Endodermal cell (in vitro differentiated cells): Measurements from ENCODE around the gene UCHL5. TPM values are rescaled to one million over a fixed set of nuclear protein-coding genes. Genes with fewer than 3 reads are reported as not detected.
"Not testable (repeated sequence)": the region's sequence is repeated elsewhere in the genome, so short reads cannot be mapped to it uniquely, and the experiment has no call there.

ENCODE experiments used
- DNase-seq: peaks from one replicate; pipeline ENCODE4 v3.0.0-alpha.2; 2017
- H3K27ac ChIP-seq: 2 replicates; pipeline ENCODE4 v1.5.1; 2013; ENCODE audit warnings: mild to moderate bottlenecking, low read depth, low read length, moderate library complexity
- H3K27me3 ChIP-seq: 2 replicates; pipeline ENCODE4 v1.6.1; 2013; ENCODE audit warnings: mild to moderate bottlenecking, low read length, moderate library complexity; ENCODE audit not compliant: insufficient read depth, control insufficient read depth, poor library complexity, severe bottlenecking
- H3K36me3 ChIP-seq: 2 replicates; pipeline ENCODE4 v1.7.0; 2013; ENCODE audit warnings: mild to moderate bottlenecking, low read length, moderate library complexity; ENCODE audit not compliant: control insufficient read depth, insufficient read depth
- H3K4me1 ChIP-seq: one replicate; pipeline ENCODE4 v1.7.0; 2013; ENCODE audit warnings: low read length; ENCODE audit not compliant: control insufficient read depth, insufficient read depth
- H3K4me3 ChIP-seq: 2 replicates; pipeline ENCODE4 v1.5.1; 2013; ENCODE audit warnings: mild to moderate bottlenecking, low read length, moderate library complexity
- H3K9ac ChIP-seq: 2 replicates; pipeline ENCODE4 v1.6.1; 2013; ENCODE audit warnings: mild to moderate bottlenecking, low read length, moderate library complexity; ENCODE audit not compliant: poor library complexity, severe bottlenecking; ENCODE audit errors: extremely low read depth
- H3K9me3 ChIP-seq: 2 replicates; pipeline ENCODE4 v1.6.1; 2013; ENCODE audit warnings: mild to moderate bottlenecking, low read length, moderate library complexity; ENCODE audit not compliant: control insufficient read depth
- H3K27ac Mint-ChIP-seq: 2 replicates; pipeline ENCODE4 v1.8.0; 2020; ENCODE audit warnings: mixed read lengths
- H3K27me3 Mint-ChIP-seq: 2 replicates; pipeline ENCODE4 v1.8.0; 2021; ENCODE audit warnings: mild to moderate bottlenecking, mixed read lengths; ENCODE audit not compliant: insufficient read depth
- H3K36me3 Mint-ChIP-seq: 2 replicates; pipeline ENCODE4 v1.8.0; 2020; ENCODE audit warnings: low read depth, mixed read lengths
- H3K4me1 Mint-ChIP-seq: 2 replicates; pipeline ENCODE4 v1.8.0; 2020; ENCODE audit warnings: mixed read lengths
- H3K4me3 Mint-ChIP-seq: 2 replicates; pipeline ENCODE4 v1.8.0; 2020; ENCODE audit warnings: mild to moderate bottlenecking, moderate library complexity, mixed read lengths
- H3K9me3 Mint-ChIP-seq: 2 replicates; pipeline ENCODE4 v1.8.0; 2020; ENCODE audit warnings: mild to moderate bottlenecking, mixed read lengths
- CTCF ChIP-seq: fragments of 200-600 bp; sonication (generic); conservative IDR thresholded peaks from 2 replicates; pipeline ENCODE4 v1.5.0; 2021; ENCODE audit warnings: antibody characterized with exemption, mild to moderate bottlenecking
- WGBS, 2 experiments: methylation state at CpG; one replicate each; pipeline versions ENCODE4 v1.1.5 to v1.1.7; 2013; ENCODE audit warnings: missing lambda C conversion rate in 2 of 2, mixed read lengths in 1 of 2; ENCODE audit not compliant: insufficient coverage in 1 of 2, insufficient read length in 1 of 2; 5-methylcytosine and 5-hydroxymethylcytosine counted together
- total RNA-seq, 2 donors: library from RNA; stranded (reverse); fragmentation: NEBNext Ultra II Directional in 1 of 2; extraction: Animal tissue kit (Norgen Biotek cat#: 25700) in 1 of 2; gene quantifications; 2 replicates in 1 of 2; 3 replicates in 1 of 2; pipeline ENCODE4 v1.2.1, GENCODE V29; 2021

UCHL5 gene
- total RNA-seq, 2 donors from 2014 or later = 33.0 to 40.6 TPM

- Mint-ChIP-seq H3K27me3 (peaks cover 3% of the 10 kb centered on the region), H3K36me3 (peaks cover 15% of the 10 kb centered on the region), H3K4me3 (no peak overlapping the region), H3K27ac (no peak overlapping the region), H3K4me1 (peaks cover 2% of the 10 kb centered on the region), H3K9me3 (peaks cover 16% of the 10 kb centered on the region)
- no peak for DNase-seq
- Histone ChIP-seq H3K27ac (no peak overlapping the region), H3K9me3 (peaks cover 12% of the 10 kb centered on the region), H3K27me3 (no peaks in the 10 kb centered on the region), H3K9ac (no peak overlapping the region), H3K36me3 (no peaks in the 10 kb centered on the region), H3K4me1 (no peaks in the 10 kb centered on the region), H3K4me3 (no peak overlapping the region)
- no peak for TF ChIP-seq CTCF
- 90% methylated on average over 1 of the region's 1 CpG; no CpG with 5 or more reads in 1 of the 2 experiments for WGBS, 2 experiments
These were observed 75.1 kb downstream of the UCHL5 start for GRCh38 chr1:192984080-192984479.

- Histone ChIP-seq H3K9ac (no peak overlapping the region), H3K36me3 (no peaks in the 10 kb centered on the region), H3K9me3 (peaks cover 12% of the 10 kb centered on the region), H3K4me1 (no peaks in the 10 kb centered on the region), H3K27me3 (no peaks in the 10 kb centered on the region), H3K4me3 (no peak overlapping the region), H3K27ac (no peak overlapping the region)
- Mint-ChIP-seq H3K4me3 (no peak overlapping the region), H3K27ac (no peak overlapping the region), H3K27me3 (peaks cover 3% of the 10 kb centered on the region), H3K4me1 (peaks cover 2% of the 10 kb centered on the region), H3K36me3 (peaks cover 19% of the 10 kb centered on the region), H3K9me3 (peaks cover 22% of the 10 kb centered on the region)
- DNase-seq = no peak
- no peak for TF ChIP-seq CTCF
- WGBS, 2 experiments = 68 to 69% methylated on average over 6 of the region's 6 CpGs
These were observed 75.7 kb downstream of the UCHL5 start for GRCh38 chr1:192983349-192983980.

- peaks cover 3% of the 10 kb centered on the region for H3K27me3 Mint-ChIP-seq
- H3K4me3 ChIP-seq = no peak overlapping the region
- no peak overlapping the region for H3K27ac Mint-ChIP-seq
- no peaks in the 10 kb centered on the region for H3K36me3 ChIP-seq
- no peaks in the 10 kb centered on the region for H3K27me3 ChIP-seq
- no peak overlapping the region for H3K9ac ChIP-seq
- peaks cover 30% of the 10 kb centered on the region for H3K9me3 Mint-ChIP-seq
- H3K4me3 Mint-ChIP-seq = no peak overlapping the region
- no peak overlapping the region for H3K27ac ChIP-seq
- H3K9me3 ChIP-seq = peaks cover 12% of the 10 kb centered on the region
- peaks cover 20% of the 10 kb centered on the region for H3K36me3 Mint-ChIP-seq
- WGBS, 2 experiments = 88 to 89% methylated on average over 1 of the region's 1 CpG
- DNase-seq = no peak
- no peak for TF ChIP-seq CTCF
- no peaks in the 10 kb centered on the region for H3K4me1 ChIP-seq
- peaks cover 5% of the 10 kb centered on the region for H3K4me1 Mint-ChIP-seq
These were observed 78.3 kb downstream of the UCHL5 start for GRCh38 chr1:192980856-192981255.

GRCh38 chr1:192980334-192980733, 78.8 kb downstream of the UCHL5 start:
- peaks cover 20% of the 10 kb centered on the region for H3K36me3 Mint-ChIP-seq
- not testable (repeated sequence) for H3K27me3 ChIP-seq, H3K27me3 Mint-ChIP-seq, H3K4me1 Mint-ChIP-seq, DNase-seq, H3K27ac ChIP-seq, H3K9ac ChIP-seq, H3K4me1 ChIP-seq, H3K4me3 ChIP-seq, H3K4me3 Mint-ChIP-seq, H3K27ac Mint-ChIP-seq, H3K36me3 ChIP-seq
- H3K9me3 Mint-ChIP-seq = peaks cover 30% of the 10 kb centered on the region
- H3K9me3 ChIP-seq = peaks cover 12% of the 10 kb centered on the region
- WGBS, 2 experiments = 95 to 97% methylated on average over 4 of the region's 4 CpGs
